Left colon (tissue), 2 donors: Measurements from ENCODE around the gene TANC1. TPM values are rescaled to one million over a fixed set of nuclear protein-coding genes. Genes with fewer than 3 reads are reported as not detected.

Experiments used
- ATAC-seq: fragments of 200-7000 bp; cut with Tn5 transposase; one replicate; pipeline ENCODE4 v1.9.1; 2020; ENCODE audit warnings: mild to moderate bottlenecking, moderate library complexity
- DNase-seq, 2 donors: peaks; one replicate each; pipeline ENCODE4 v3.0.0-alpha.2; 2020
- intact Hi-C, 2 donors: fragments of 100-400 bp; cut with DNase I in 1 of 2; cut with micrococcal nuclease in 1 of 2; formaldehyde crosslinking; loops; one replicate each; pipeline versions ENCODE4 v1.11.2 to v1.14.0; 2022; cut with DNase I, micrococcal nuclease
- total RNA-seq, 2 donors: library from RNA; stranded (reverse); fragmentation: NEBNext Ultra II Directional; extraction: Animal tissue kit (Norgen Biotek cat#: 25700); gene quantifications; one replicate each; pipeline ENCODE4 v1.2.1, GENCODE V29; 2021
- donor health status: DM: no; HTN: no; CAD: no.
- donor health status: DM: yes; HTN: yes; CAD: no.

The TANC1 gene
- total RNA-seq, 2 donors from 2014 or later = 30.5 to 37.4 TPM

- DNase-seq = no peak
- no peak for ATAC-seq
- intact Hi-C loops = no loop called here
Observed at GRCh38 chr2:159045545-159046454, 77.4 kb downstream of the TANC1 start.

GRCh38 chr2:159046966-159047365 is 78.5 kb downstream of the TANC1 start:
- intact Hi-C loops = no loop called here
- ATAC-seq (no peak), DNase-seq (no peak)

- intact Hi-C loops = no loop called here
- DNase-seq (no peak), ATAC-seq (no peak)
Observed at GRCh38 chr2:159050426-159050825, 82.0 kb downstream of the TANC1 start.

GRCh38 chr2:159051133-159051532 is 82.7 kb downstream of the TANC1 start:
- intact Hi-C loops = no loop called here
- no peak for ATAC-seq
- DNase-seq = no peak

- ATAC-seq = no peak
- intact Hi-C loops = no loop called here
- DNase-seq = no peak
Observed at GRCh38 chr2:159051661-159052060, 83.2 kb downstream of the TANC1 start.

GRCh38 chr2:159052157-159052601 is 83.7 kb downstream of the TANC1 start:
- intact Hi-C loops = no loop called here
- peak; percentile 56 for ATAC-seq
- no peak for DNase-seq

GRCh38 chr2:159053161-159054031 is 85.0 kb downstream of the TANC1 start:
- intact Hi-C loops = no loop called here
- DNase-seq = no peak
- ATAC-seq = no peak

- no peak for ATAC-seq
- no peak for DNase-seq
- intact Hi-C loops = no loop called here
Observed at GRCh38 chr2:159054032-159054334, 85.5 kb downstream of the TANC1 start.

GRCh38 chr2:159054985-159055384 is 86.5 kb downstream of the TANC1 start:
- DNase-seq = no peak
- intact Hi-C loops = no loop called here
- peak; percentile 82 for ATAC-seq

GRCh38 chr2:159060518-159060917 is 92.1 kb downstream of the TANC1 start:
- no peak for DNase-seq
- intact Hi-C loops = no loop called here
- ATAC-seq = peak; percentile 49

- DNase-seq (no peak), ATAC-seq (peak; percentile 19)
- intact Hi-C loops = no loop called here
Observed at GRCh38 chr2:159063677-159064076, 95.2 kb downstream of the TANC1 start.

- no peak for DNase-seq
- intact Hi-C loops = no loop called here
- peak; percentile 81 for ATAC-seq
Observed at GRCh38 chr2:159064446-159065301, 96.2 kb downstream of the TANC1 start.

- intact Hi-C loops = no loop called here
- DNase-seq = no peak
- ATAC-seq = no peak
Observed at GRCh38 chr2:159065313-159065712, 96.9 kb downstream of the TANC1 start.

- intact Hi-C loops = no loop called here
- ATAC-seq = no peak
Observed at GRCh38 chr2:159065891-159066290, 97.5 kb downstream of the TANC1 start.

GRCh38 chr2:159066541-159067156 is 98.2 kb downstream of the TANC1 start:
- DNase-seq (no peak), ATAC-seq (no peak)
- intact Hi-C loops = no loop called here

More at GRCh38 chr2:159065891-159066290, 97.5 kb downstream of the TANC1 start:
- DNase-seq = no peak

GRCh38 chr2:159067971-159068370 is 99.5 kb downstream of the TANC1 start:
- no peak for ATAC-seq
- intact Hi-C loops = no loop called here

GRCh38 chr2:159069229-159069628 is 100.8 kb downstream of the TANC1 start:
- ATAC-seq (no peak), DNase-seq (no peak)
- intact Hi-C loops = no loop called here

More at GRCh38 chr2:159067971-159068370, 99.5 kb downstream of the TANC1 start:
- DNase-seq = no peak

GRCh38 chr2:159070235-159070634 is 101.8 kb downstream of the TANC1 start:
- no peak for DNase-seq
- ATAC-seq = no peak
- intact Hi-C loops = no loop called here
